Tibial nerve (tissue), 4 donors: ENCODE results near the gene ARL8B. TPM values are rescaled to one million over a fixed set of nuclear protein-coding genes. Genes with fewer than 3 reads are reported as not detected.
"Not testable (repeated sequence)": the region's sequence is repeated elsewhere in the genome, so short reads cannot be mapped to it uniquely, and the experiment has no call there.

ENCODE experiments used
- DNase-seq, 2 donors: peaks; one replicate each; pipeline ENCODE4 v3.0.0-alpha.2; 2019; ENCODE audit warnings: low spot score in 2 of 2
- H3K27ac ChIP-seq, 4 donors: fragments of 200-600 bp; sonication (generic) in 3 of 4; one replicate each; pipeline ENCODE4 v1.5.1; 2017 to 2019; ENCODE audit warnings: mild to moderate bottlenecking in 1 of 4
- H3K27me3 ChIP-seq, 2 donors: fragments of 200-600 bp; sonication (generic) in 1 of 2; one replicate each; pipeline versions ENCODE4 v1.5.1 to v1.6.0; 2017 to 2019
- H3K36me3 ChIP-seq, 3 donors: fragments of 200-600 bp; sonication (generic); one replicate each; pipeline ENCODE4 v1.5.1; 2018 to 2019
- H3K4me1 ChIP-seq, 4 donors: fragments of 200-600 bp; sonication (generic) in 3 of 4; one replicate each; pipeline ENCODE4 v1.5.1; 2017 to 2019
- H3K4me3 ChIP-seq, 4 donors: fragments of 200-600 bp; sonication (generic) in 3 of 4; one replicate each; pipeline ENCODE4 v1.5.1; 2017 to 2019; ENCODE audit warnings: mild to moderate bottlenecking in 1 of 4, moderate library complexity in 1 of 4
- H3K9me3 ChIP-seq, 4 donors: fragments of 200-600 bp; sonication (generic) in 3 of 4; one replicate each; pipeline ENCODE4 v1.5.1; 2017 to 2019
- EP300 ChIP-seq, 2 donors: sonication (generic); formaldehyde crosslinking; IDR thresholded peaks; one replicate each; pipeline ENCODE4 v1.6.1; 2017; ENCODE audit warnings: antibody characterized with exemption in 2 of 2, mild to moderate bottlenecking in 1 of 2
- POLR2A ChIP-seq, 2 donors: fragments of 450-650 bp; IDR thresholded peaks; one replicate each; pipeline ENCODE4 v1.6.1; 2017; ENCODE audit warnings: antibody characterized with exemption in 2 of 2, mild to moderate bottlenecking in 2 of 2, moderate library complexity in 2 of 2
- WGBS, 2 donors: methylation state at CpG; one replicate each; pipeline ENCODE4 v1.1.5; 2018; 5-methylcytosine and 5-hydroxymethylcytosine counted together
- total RNA-seq, 4 donors: library from RNA; depleted of rRNA; stranded (reverse); fragments of >200 nt; gene quantifications; one replicate each; pipeline ENCODE4 v1.1.0, GENCODE V29; 2016
- TF ChIP-seq, protein P1 (sequence below), 5 experiments: fragments of 200-600 bp in 3 of 5; fragments of 450-650 bp in 2 of 5; sonication (generic) in 3 of 5; IDR thresholded peaks; one replicate each; pipeline ENCODE4 v1.5.1; 2016 to 2019; ENCODE audit warnings: antibody characterized with exemption in 5 of 5, mild to moderate bottlenecking in 3 of 5, moderate library complexity in 2 of 5

Gene ARL8B
- total RNA-seq, 4 donors from 2014 or later: 47.6 to 54.4 (median 49.4) TPM

DNA sequence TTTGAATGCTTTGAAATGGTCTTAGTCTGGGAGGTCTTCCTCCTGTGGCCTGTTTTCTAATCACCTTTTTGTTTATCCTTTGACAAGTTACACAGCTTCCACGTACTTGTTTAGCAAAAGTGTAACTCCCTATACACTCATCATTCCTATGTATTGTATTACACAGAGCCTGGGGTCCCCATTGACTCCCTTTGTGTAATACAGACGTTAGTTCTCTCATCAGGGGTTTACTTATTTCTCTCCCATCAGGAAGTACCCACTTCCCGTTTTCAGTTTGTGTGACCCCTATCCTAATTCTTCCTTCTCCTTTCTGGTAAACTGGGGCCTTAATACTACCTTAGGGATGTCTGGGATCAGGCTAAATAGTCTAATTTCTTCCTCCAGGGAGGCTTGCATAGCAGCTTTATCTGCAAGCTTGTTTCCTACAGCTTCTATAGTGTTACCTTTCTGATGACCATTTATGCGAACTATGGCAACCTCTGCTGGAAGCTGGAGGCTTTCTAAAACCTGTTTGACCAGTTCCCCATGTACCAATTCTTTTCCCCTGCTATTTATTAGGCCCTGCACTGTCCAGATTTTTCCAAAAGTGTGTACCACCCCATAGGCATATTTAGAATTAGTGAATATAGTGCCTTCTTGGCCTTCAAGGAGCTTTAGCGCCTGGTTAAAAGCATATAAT lies 22.4 kb downstream of the ARL8B start:
- H3K36me3 ChIP-seq: no peaks in the 10 kb centered on the region
- DNase-seq: no peak
- no peak overlapping the region for H3K4me3 ChIP-seq
- no peaks in the 10 kb centered on the region for H3K9me3 ChIP-seq
- no peaks in the 10 kb centered on the region for H3K27me3 ChIP-seq
- peak overlapping the region in 1 of 4 donors; percentile 49 for H3K27ac ChIP-seq
- H3K4me1 ChIP-seq: peaks cover 0 to 68% (median 15%) of the 10 kb centered on the region in 4 donors
- TF ChIP-seq EP300 (IDR thresholded peaks at IDR 0.05) (no peak), POLR2A (IDR thresholded peaks at IDR 0.05) (no peak)
- TF ChIP-seq, protein P1, sequence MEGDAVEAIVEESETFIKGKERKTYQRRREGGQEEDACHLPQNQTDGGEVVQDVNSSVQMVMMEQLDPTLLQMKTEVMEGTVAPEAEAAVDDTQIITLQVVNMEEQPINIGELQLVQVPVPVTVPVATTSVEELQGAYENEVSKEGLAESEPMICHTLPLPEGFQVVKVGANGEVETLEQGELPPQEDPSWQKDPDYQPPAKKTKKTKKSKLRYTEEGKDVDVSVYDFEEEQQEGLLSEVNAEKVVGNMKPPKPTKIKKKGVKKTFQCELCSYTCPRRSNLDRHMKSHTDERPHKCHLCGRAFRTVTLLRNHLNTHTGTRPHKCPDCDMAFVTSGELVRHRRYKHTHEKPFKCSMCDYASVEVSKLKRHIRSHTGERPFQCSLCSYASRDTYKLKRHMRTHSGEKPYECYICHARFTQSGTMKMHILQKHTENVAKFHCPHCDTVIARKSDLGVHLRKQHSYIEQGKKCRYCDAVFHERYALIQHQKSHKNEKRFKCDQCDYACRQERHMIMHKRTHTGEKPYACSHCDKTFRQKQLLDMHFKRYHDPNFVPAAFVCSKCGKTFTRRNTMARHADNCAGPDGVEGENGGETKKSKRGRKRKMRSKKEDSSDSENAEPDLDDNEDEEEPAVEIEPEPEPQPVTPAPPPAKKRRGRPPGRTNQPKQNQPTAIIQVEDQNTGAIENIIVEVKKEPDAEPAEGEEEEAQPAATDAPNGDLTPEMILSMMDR (IDR thresholded peaks at IDR 0.05): no peak
- 87 to 92% methylated on average over 5 of the region's 5 CpGs for WGBS, 2 donors

DNA sequence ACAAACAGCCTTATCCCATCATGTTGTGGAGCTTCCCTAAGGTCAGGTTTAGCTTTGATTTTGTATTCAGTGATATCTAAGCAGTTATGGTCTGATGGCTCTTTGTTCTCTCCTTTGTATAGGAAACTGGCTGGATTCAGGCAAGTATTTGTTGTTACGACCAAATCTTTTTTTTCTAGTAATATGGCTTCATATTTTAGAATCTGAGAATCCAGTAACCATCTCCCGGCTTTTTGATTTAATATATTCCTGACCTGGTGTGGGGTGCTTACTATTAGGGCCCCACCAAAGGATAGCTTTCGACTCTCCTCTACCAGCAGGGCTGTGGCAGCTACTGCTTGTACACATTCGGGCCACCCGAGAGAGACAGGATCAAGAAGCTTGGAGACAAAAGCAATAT lies 23.0 kb downstream of the ARL8B start:
- Histone ChIP-seq H3K36me3 (no peaks in the 10 kb centered on the region), H3K9me3 (no peaks in the 10 kb centered on the region), H3K27me3 (no peaks in the 10 kb centered on the region), H3K4me3 (no peak overlapping the region), H3K4me1 (peaks cover 0 to 68% (median 10%) of the 10 kb centered on the region in 4 donors), H3K27ac (no peak overlapping the region)
- WGBS, 2 donors: 89 to 90% methylated on average over 5 of the region's 5 CpGs
- TF ChIP-seq, protein P1 (IDR thresholded peaks at IDR 0.05): no peak
- TF ChIP-seq EP300 (IDR thresholded peaks at IDR 0.05): no peak
- TF ChIP-seq POLR2A (IDR thresholded peaks at IDR 0.05): no peak
- no peak for DNase-seq

- not testable (repeated sequence) for H3K4me3 ChIP-seq, H3K36me3 ChIP-seq, H3K27me3 ChIP-seq, H3K9me3 ChIP-seq, H3K27ac ChIP-seq, DNase-seq
- WGBS, 2 donors: 96 to 98% methylated on average over 5 of the region's 5 CpGs
- peaks cover 0 to 50% (median 9%) of the 10 kb centered on the region in 4 donors for H3K4me1 ChIP-seq
Measured at GRCh38 chr3:5147152-5147551, 25.1 kb downstream of the ARL8B start.

- 81 to 86% methylated on average over 7 of the region's 7 CpGs for WGBS, 2 donors
- Histone ChIP-seq H3K36me3 (no peaks in the 10 kb centered on the region), H3K4me3 (no peak overlapping the region), H3K9me3 (no peaks in the 10 kb centered on the region), H3K27me3 (no peaks in the 10 kb centered on the region), H3K4me1 (peaks cover 0 to 30% (median 3%) of the 10 kb centered on the region in 4 donors), H3K27ac (no peak overlapping the region)
- no peak for DNase-seq
- TF ChIP-seq EP300 (IDR thresholded peaks at IDR 0.05): no peak
- TF ChIP-seq, protein P1 (IDR thresholded peaks at IDR 0.05): no peak
- TF ChIP-seq POLR2A (IDR thresholded peaks at IDR 0.05): no peak
Measured at GRCh38 chr3:5149306-5149880, 27.3 kb downstream of the ARL8B start.

- 91 to 92% methylated on average over 6 of the region's 6 CpGs for WGBS, 2 donors
- Histone ChIP-seq H3K36me3 (no peaks in the 10 kb centered on the region), H3K27ac (no peak overlapping the region), H3K4me1 (peaks cover 0 to 22% (median 0%) of the 10 kb centered on the region in 4 donors), H3K4me3 (no peak overlapping the region), H3K27me3 (no peaks in the 10 kb centered on the region), H3K9me3 (no peaks in the 10 kb centered on the region)
- no peak for DNase-seq
- TF ChIP-seq EP300 (IDR thresholded peaks at IDR 0.05) (no peak), POLR2A (IDR thresholded peaks at IDR 0.05) (no peak)
Measured at GRCh38 chr3:5151586-5151985, 29.5 kb downstream of the ARL8B start.

DNA sequence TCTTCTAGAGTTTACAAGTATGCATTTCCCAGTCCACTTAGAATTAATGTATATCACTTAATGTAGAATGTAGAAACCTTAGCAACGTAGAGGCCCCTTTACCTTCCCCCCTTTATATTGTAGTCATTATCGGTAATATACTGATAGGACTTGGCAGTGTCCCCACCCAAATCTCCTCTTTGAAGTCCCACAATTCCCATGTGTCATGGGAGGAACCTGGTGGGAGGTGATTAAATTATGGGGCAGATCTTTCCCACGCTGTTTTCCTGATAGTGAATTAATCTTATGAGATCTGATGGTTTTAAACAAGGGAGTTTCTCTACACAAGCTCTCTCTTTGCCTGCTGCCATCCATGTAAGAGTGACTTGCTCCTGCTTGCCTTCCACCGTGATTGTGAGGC lies 31.0 kb downstream of the ARL8B start:
- TF ChIP-seq POLR2A (IDR thresholded peaks at IDR 0.05) (no peak), EP300 (IDR thresholded peaks at IDR 0.05) (no peak)
- TF ChIP-seq, protein P1 (IDR thresholded peaks at IDR 0.05): no peak
- H3K27me3 ChIP-seq: no peaks in the 10 kb centered on the region
- no peak for DNase-seq
- H3K36me3 ChIP-seq: no peaks in the 10 kb centered on the region
- H3K4me1 ChIP-seq: peaks cover 0 to 20% (median 0%) of the 10 kb centered on the region in 4 donors
- no peaks in the 10 kb centered on the region for H3K9me3 ChIP-seq
- H3K27ac ChIP-seq: no peak overlapping the region
- 84% methylated on average over 4 of the region's 4 CpGs for WGBS, 2 donors
- no peak overlapping the region for H3K4me3 ChIP-seq
